Bronchial epithelial cell (primary cell): Measurements from ENCODE around the gene MINDY4. TPM values are rescaled to one million over a fixed set of nuclear protein-coding genes. Genes with fewer than 3 reads are reported as not detected.

Source experiments
- DNase-seq: peaks from one replicate; pipeline ENCODE4 v3.0.0-alpha.2; 2010; ENCODE audit warnings: low read depth
- FAIRE-seq: peaks from 2 replicates; lab custom pipeline; 2011; peaks lifted over from hg19 to GRCh38; lab: Jason Lieb, UNC
- H3K27me3 ChIP-seq: 2 replicates; pipeline ENCODE4 v1.5.1; 2011; ENCODE audit warnings: low read length; ENCODE audit not compliant: control insufficient read depth, insufficient read depth
- H3K36me3 ChIP-seq: 2 replicates; pipeline ENCODE4 v1.5.1; 2011; ENCODE audit warnings: low read length; ENCODE audit not compliant: control insufficient read depth, insufficient read depth
- H3K4me3 ChIP-seq: 2 replicates; pipeline ENCODE4 v1.5.1; 2011; ENCODE audit warnings: mild to moderate bottlenecking, low read depth, low read length, control low read depth
- CTCF ChIP-seq: IDR thresholded peaks from 2 replicates; pipeline ENCODE4 v1.5.1; 2011; ENCODE audit warnings: mild to moderate bottlenecking, moderate library complexity, low read length, control low read depth, inconsistent platforms; ENCODE audit not compliant: insufficient read depth, severe bottlenecking
- total RNA-seq: library from RNA; depleted of rRNA; stranded (reverse); fragments of >200 nt; gene quantifications from 2 replicates; pipeline ENCODE4 v1.2.1, GENCODE V29; 2014

Gene MINDY4
- total RNA-seq, 1 donor from 2014 or later: 1.1 TPM

- no peak for TF ChIP-seq CTCF
- FAIRE-seq: no peak
- Histone ChIP-seq H3K4me3 (no peak overlapping the region), H3K36me3 (no peaks in the 10 kb centered on the region), H3K27me3 (peaks cover 5% of the 10 kb centered on the region)
- no peak for DNase-seq
These were observed 127.2 kb downstream of the MINDY4 start for GRCh38 chr7:30898411-30898810.

GRCh38 chr7:30899066-30899465 lies 127.8 kb downstream of the MINDY4 start:
- TF ChIP-seq CTCF: no peak
- DNase-seq: no peak
- peaks cover 5% of the 10 kb centered on the region for H3K27me3 ChIP-seq
- H3K36me3 ChIP-seq: no peaks in the 10 kb centered on the region
- no peak overlapping the region for H3K4me3 ChIP-seq
- no peak for FAIRE-seq

GRCh38 chr7:30899630-30900029 lies 128.4 kb downstream of the MINDY4 start:
- peaks cover 5% of the 10 kb centered on the region for H3K27me3 ChIP-seq
- H3K4me3 ChIP-seq: no peak overlapping the region
- no peak for DNase-seq
- TF ChIP-seq CTCF: no peak
- no peaks in the 10 kb centered on the region for H3K36me3 ChIP-seq
- FAIRE-seq: no peak

- H3K27me3 ChIP-seq: peaks cover 5% of the 10 kb centered on the region
- H3K36me3 ChIP-seq: no peaks in the 10 kb centered on the region
- FAIRE-seq: no peak
- H3K4me3 ChIP-seq: no peak overlapping the region
- no peak for DNase-seq
- TF ChIP-seq CTCF: no peak
These were observed 128.8 kb downstream of the MINDY4 start for GRCh38 chr7:30900053-30900452.

- DNase-seq (no peak), FAIRE-seq (no peak)
- Histone ChIP-seq H3K36me3 (no peaks in the 10 kb centered on the region), H3K4me3 (no peak overlapping the region), H3K27me3 (peaks cover 5% of the 10 kb centered on the region)
- no peak for TF ChIP-seq CTCF
These were observed 129.7 kb downstream of the MINDY4 start for GRCh38 chr7:30900803-30901362.

- H3K36me3 ChIP-seq: no peaks in the 10 kb centered on the region
- FAIRE-seq (no peak), DNase-seq (no peak)
- H3K4me3 ChIP-seq: no peak overlapping the region
- no peak for TF ChIP-seq CTCF
- H3K27me3 ChIP-seq: peaks cover 1% of the 10 kb centered on the region
These were observed 130.6 kb downstream of the MINDY4 start for GRCh38 chr7:30901856-30902255.
